ENCODE results near the gene LRCH1. TPM values are rescaled to one million over a fixed set of nuclear protein-coding genes. Genes with fewer than 3 reads are reported as not detected.

Gene LRCH1
- polyA plus RNA-seq, 3 donors, result 2.1 to 10.8 (median 6.5) TPM

- H3K27ac ChIP-seq (ENCODE audit: low read depth, low read length), result no peak overlapping the region
- 97 to 99% (median 98%) methylated on average over 3 of the region's 3 CpGs for WGBS, 3 donors
Observed at GRCh38 chr13:46664195-46664594, 111.2 kb downstream of the LRCH1 start.

- no peak overlapping the region for H3K27ac ChIP-seq (ENCODE audit: low read depth, low read length)
Observed at GRCh38 chr13:46665248-46665632, 112.3 kb downstream of the LRCH1 start.

- no peak overlapping the region for H3K27ac ChIP-seq (ENCODE audit: low read depth, low read length)
- WGBS, 3 donors, result 26 to 50% (median 41%) methylated on average over 7 of the region's 7 CpGs
Observed at GRCh38 chr13:46665633-46666482, 112.9 kb downstream of the LRCH1 start.

GRCh38 chr13:46666727-46667456, 113.9 kb downstream of the LRCH1 start:
- 64 to 72% (median 71%) methylated on average over 3 of the region's 3 CpGs for WGBS, 3 donors
- H3K27ac ChIP-seq (ENCODE audit: low read depth, low read length), result no peak overlapping the region

- 44 to 72% (median 55%) methylated on average over 4 of the region's 4 CpGs for WGBS, 3 donors
- H3K27ac ChIP-seq (ENCODE audit: low read depth, low read length), result no peak overlapping the region
Observed at GRCh38 chr13:46667687-46668281, 114.8 kb downstream of the LRCH1 start.

- H3K27ac ChIP-seq (ENCODE audit: low read depth, low read length), result no peak overlapping the region
- WGBS, 3 donors, result 13 to 74% (median 15%) methylated on average over 3 of the region's 3 CpGs
Observed at GRCh38 chr13:46668302-46668720, 115.3 kb downstream of the LRCH1 start.

- no peak overlapping the region for H3K27ac ChIP-seq (ENCODE audit: low read depth, low read length)
- 44 to 71% (median 48%) methylated on average over 6 of the region's 6 CpGs for WGBS, 3 donors
Observed at GRCh38 chr13:46668931-46669525, 116.1 kb downstream of the LRCH1 start.

GRCh38 chr13:46672338-46673090, 119.5 kb downstream of the LRCH1 start:
- 89 to 96% (median 94%) methylated on average over 15 of the region's 15 CpGs for WGBS, 3 donors
- H3K27ac ChIP-seq (ENCODE audit: low read depth, low read length), result no peak overlapping the region

- no peak overlapping the region for H3K27ac ChIP-seq (ENCODE audit: low read depth, low read length)
Observed at GRCh38 chr13:46675016-46675415, 122.0 kb downstream of the LRCH1 start.

GRCh38 chr13:46676378-46676725, 123.4 kb downstream of the LRCH1 start:
- H3K27ac ChIP-seq (ENCODE audit: low read depth, low read length), result no peak overlapping the region
- 53 to 72% (median 58%) methylated on average over 3 of the region's 3 CpGs for whole genome bisulfite sequencing, 3 donors

GRCh38 chr13:46679369-46680120, 126.6 kb downstream of the LRCH1 start:
- H3K27ac ChIP-seq (ENCODE audit: low read depth, low read length), result no peak overlapping the region
- 12 to 63% (median 13%) methylated on average over 12 of the region's 12 CpGs for WGBS, 3 donors

GRCh38 chr13:46682015-46682414, 129.0 kb downstream of the LRCH1 start:
- H3K27ac ChIP-seq (ENCODE audit: low read depth, low read length), result no peak overlapping the region
- WGBS, 3 donors, result 95 to 100% (median 96%) methylated on average over 3 of the region's 3 CpGs

GRCh38 chr13:46682707-46683106, 129.7 kb downstream of the LRCH1 start:
- no peak overlapping the region for H3K27ac ChIP-seq (ENCODE audit: low read depth, low read length)

GRCh38 chr13:46683676-46684260, 130.8 kb downstream of the LRCH1 start:
- H3K27ac ChIP-seq (ENCODE audit: low read depth, low read length), result no peak overlapping the region
- WGBS, 3 donors, result 42 to 83% (median 44%) methylated on average over 1 of the region's 1 CpG

More at GRCh38 chr13:46682707-46683106, 129.7 kb downstream of the LRCH1 start:
- whole genome bisulfite sequencing, 3 donors, result 95 to 100% (median 96%) methylated on average over 1 of the region's 1 CpG

GRCh38 chr13:46684287-46685001, 131.5 kb downstream of the LRCH1 start:
- H3K27ac ChIP-seq (ENCODE audit: low read depth, low read length), result no peak overlapping the region
- 42 to 76% (median 57%) methylated on average over 3 of the region's 3 CpGs for WGBS, 3 donors

- WGBS, 3 donors, result 77 to 87% (median 81%) methylated on average over 10 of the region's 10 CpGs
- H3K27ac ChIP-seq (ENCODE audit: low read depth, low read length), result no peak overlapping the region
Observed at GRCh38 chr13:46685006-46685730, 132.2 kb downstream of the LRCH1 start.

Data from adipose tissue (tissue), 3 donors.